IPS DF 6.9 (cell line): Measurements from ENCODE around the gene ASTN1.

Source experiments
- DNase-seq: peaks from one replicate; pipeline ENCODE4 v3.0.0-alpha.2; 2013; ENCODE audit warnings: low read depth, low spot score
- H3K27ac ChIP-seq: one replicate; pipeline ENCODE4 v1.5.1; 2013; ENCODE audit warnings: low read length, control low read depth
- H3K27me3 ChIP-seq: 2 replicates; pipeline ENCODE4 v1.6.1; 2013; ENCODE audit warnings: mild to moderate bottlenecking, low read length; ENCODE audit not compliant: control insufficient read depth, insufficient read depth
- H3K36me3 ChIP-seq: 2 replicates; pipeline ENCODE4 v1.6.1; 2013; ENCODE audit warnings: low read length; ENCODE audit not compliant: control insufficient read depth, insufficient read depth
- H3K4me1 ChIP-seq: 2 replicates; pipeline ENCODE4 v1.6.1; 2013; ENCODE audit warnings: low read length; ENCODE audit not compliant: control insufficient read depth, insufficient read depth
- H3K4me3 ChIP-seq: 2 replicates; pipeline ENCODE4 v1.5.1; 2013; ENCODE audit warnings: mild to moderate bottlenecking, low read length
- H3K9me3 ChIP-seq: 2 replicates; pipeline ENCODE4 v1.6.1; 2013; ENCODE audit warnings: low read length, inconsistent platforms; ENCODE audit not compliant: control insufficient read depth, insufficient read depth
- WGBS: extraction: QIAGEN DNeasy Blood & Tissue Kit; methylation state at CpG from one replicate; pipeline ENCODE4 v1.1.7; 2013; ENCODE audit warnings: mixed read lengths, missing lambda C conversion rate; ENCODE audit not compliant: insufficient read length, insufficient coverage; 5-methylcytosine and 5-hydroxymethylcytosine counted together

ASTN1 gene

DNA sequence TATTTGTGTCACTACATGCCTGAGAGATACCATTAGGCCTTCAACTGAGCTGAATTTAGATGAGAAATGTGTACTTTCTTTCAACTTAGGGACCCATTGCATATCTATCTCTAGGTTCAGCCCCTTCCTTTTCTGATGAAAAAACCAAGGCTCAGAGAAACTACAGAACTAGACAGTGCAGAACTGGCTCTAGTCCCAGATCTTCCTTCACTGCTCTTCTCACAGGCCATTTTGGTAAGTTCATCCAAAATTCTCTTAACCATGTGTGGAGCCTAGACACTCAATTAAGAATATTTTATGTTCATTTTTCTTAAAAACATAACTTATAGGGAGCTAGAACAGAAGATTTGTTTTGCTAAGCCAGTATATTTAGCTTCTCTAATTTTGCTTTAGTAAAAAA lies 128.9 kb downstream of the ASTN1 start:
- H3K36me3 ChIP-seq = no peaks in the 10 kb centered on the region
- no peaks in the 10 kb centered on the region for H3K9me3 ChIP-seq
- H3K4me3 ChIP-seq = no peak overlapping the region
- H3K4me1 ChIP-seq = peaks cover 5% of the 10 kb centered on the region
- H3K27ac ChIP-seq = no peak overlapping the region
- DNase-seq = no peak
- no peaks in the 10 kb centered on the region for H3K27me3 ChIP-seq

- Histone ChIP-seq H3K4me1 (peaks cover 5% of the 10 kb centered on the region), H3K9me3 (no peaks in the 10 kb centered on the region), H3K27ac (no peak overlapping the region), H3K36me3 (no peaks in the 10 kb centered on the region), H3K27me3 (no peaks in the 10 kb centered on the region), H3K4me3 (no peak overlapping the region)
- WGBS = no CpG with 5 or more reads among the region's 6 CpGs
- DNase-seq = no peak
These were observed 130.9 kb downstream of the ASTN1 start for GRCh38 chr1:177033628-177034027.

DNA sequence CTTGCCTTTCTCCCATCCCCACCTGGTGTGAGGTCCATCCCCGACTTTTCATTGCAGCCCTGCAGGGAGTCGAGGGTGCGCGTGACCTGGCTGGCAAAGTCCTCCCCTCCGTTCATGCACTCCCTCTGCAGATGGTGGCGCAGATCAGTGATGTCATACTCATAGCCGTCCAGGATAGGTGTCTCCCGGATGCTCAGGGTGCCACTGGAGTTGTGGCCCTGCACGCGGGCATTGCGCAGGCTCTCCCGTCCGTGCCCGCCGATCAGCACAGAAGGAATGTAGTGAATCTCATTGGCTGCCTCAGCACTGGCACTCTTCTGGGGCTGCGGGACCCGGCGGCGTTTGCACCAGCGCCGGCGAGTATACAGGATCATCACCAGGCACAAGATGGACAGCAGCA lies 132.1 kb downstream of the ASTN1 start:
- no peaks in the 10 kb centered on the region for H3K36me3 ChIP-seq
- H3K27me3 ChIP-seq = no peaks in the 10 kb centered on the region
- H3K9me3 ChIP-seq = no peaks in the 10 kb centered on the region
- DNase-seq = no peak
- no peak overlapping the region for H3K27ac ChIP-seq
- no peak overlapping the region; the same call in 1 of the 2 replicates for H3K4me3 ChIP-seq
- peaks cover 5% of the 10 kb centered on the region for H3K4me1 ChIP-seq
- whole genome bisulfite sequencing = no CpG with 5 or more reads among the region's 22 CpGs

- no peaks in the 10 kb centered on the region for H3K9me3 ChIP-seq
- no peak overlapping the region for H3K27ac ChIP-seq
- no peak overlapping the region for H3K4me3 ChIP-seq
- H3K4me1 ChIP-seq = no peaks in the 10 kb centered on the region
- no peak for DNase-seq
- H3K27me3 ChIP-seq = no peaks in the 10 kb centered on the region
- WGBS = no CpG with 5 or more reads among the region's 4 CpGs
- no peaks in the 10 kb centered on the region; the same call in 1 of the 2 replicates for H3K36me3 ChIP-seq
These were observed 139.9 kb downstream of the ASTN1 start for GRCh38 chr1:177024623-177025022.

- H3K36me3 ChIP-seq = no peaks in the 10 kb centered on the region; the same call in 1 of the 2 replicates
- DNase-seq = no peak
- H3K9me3 ChIP-seq = no peaks in the 10 kb centered on the region
- no peaks in the 10 kb centered on the region for H3K4me1 ChIP-seq
- no peak overlapping the region for H3K4me3 ChIP-seq
- WGBS = no CpG with 5 or more reads among the region's 3 CpGs
- H3K27ac ChIP-seq = no peak overlapping the region
- H3K27me3 ChIP-seq = no peaks in the 10 kb centered on the region
These were observed 140.8 kb downstream of the ASTN1 start for GRCh38 chr1:177023726-177024125.

DNA sequence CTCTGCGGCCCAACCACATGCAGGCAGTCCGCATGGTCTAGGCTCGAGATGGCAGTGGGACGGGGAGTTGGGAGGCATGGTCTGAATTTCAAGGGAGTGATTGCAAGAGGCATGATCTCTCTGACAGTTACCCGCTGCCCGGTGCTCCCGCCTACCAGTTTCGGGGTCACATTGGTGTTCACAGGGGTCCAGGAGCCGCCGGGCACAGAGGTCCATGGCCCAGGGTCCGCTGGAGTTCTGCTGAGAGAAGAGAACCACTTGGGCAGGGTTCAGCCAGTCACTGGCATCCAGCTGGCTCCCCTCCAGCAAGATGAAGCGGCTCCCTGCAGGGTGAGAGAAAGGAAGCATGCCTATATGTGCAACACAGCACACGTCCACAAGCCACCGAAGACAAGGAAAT lies 141.3 kb downstream of the ASTN1 start:
- H3K9me3 ChIP-seq = no peaks in the 10 kb centered on the region
- WGBS = no CpG with 5 or more reads among the region's 14 CpGs
- no peaks in the 10 kb centered on the region for H3K27me3 ChIP-seq
- no peak overlapping the region for H3K27ac ChIP-seq
- H3K4me3 ChIP-seq = no peak overlapping the region
- H3K36me3 ChIP-seq = no peaks in the 10 kb centered on the region; the same call in 1 of the 2 replicates
- H3K4me1 ChIP-seq = no peaks in the 10 kb centered on the region
- no peak for DNase-seq

GRCh38 chr1:177021687-177022086 lies 142.8 kb downstream of the ASTN1 start:
- no peak for DNase-seq
- H3K4me1 ChIP-seq = no peaks in the 10 kb centered on the region
- no CpG with 5 or more reads among the region's 2 CpGs for WGBS
- H3K9me3 ChIP-seq = no peaks in the 10 kb centered on the region
- no peak overlapping the region for H3K27ac ChIP-seq
- no peaks in the 10 kb centered on the region for H3K27me3 ChIP-seq
- no peaks in the 10 kb centered on the region; the same call in 1 of the 2 replicates for H3K36me3 ChIP-seq
- no peak overlapping the region for H3K4me3 ChIP-seq

GRCh38 chr1:177020851-177021589 lies 143.5 kb downstream of the ASTN1 start:
- no CpG with 5 or more reads among the region's 3 CpGs for WGBS

GRCh38 chr1:177017287-177017852 lies 147.1 kb downstream of the ASTN1 start:
- Histone ChIP-seq H3K4me3 (no peak overlapping the region), H3K36me3 (no peaks in the 10 kb centered on the region), H3K27me3 (no peaks in the 10 kb centered on the region), H3K4me1 (no peaks in the 10 kb centered on the region), H3K27ac (no peak overlapping the region), H3K9me3 (no peaks in the 10 kb centered on the region)
- no CpG with 5 or more reads among the region's 12 CpGs for WGBS
- no peak for DNase-seq

More at GRCh38 chr1:177020851-177021589, 143.5 kb downstream of the ASTN1 start:
- Histone ChIP-seq H3K4me3 (no peak overlapping the region), H3K27ac (no peak overlapping the region), H3K4me1 (no peaks in the 10 kb centered on the region), H3K36me3 (no peaks in the 10 kb centered on the region; the same call in 1 of the 2 replicates), H3K27me3 (no peaks in the 10 kb centered on the region), H3K9me3 (no peaks in the 10 kb centered on the region)
- DNase-seq = no peak

DNA sequence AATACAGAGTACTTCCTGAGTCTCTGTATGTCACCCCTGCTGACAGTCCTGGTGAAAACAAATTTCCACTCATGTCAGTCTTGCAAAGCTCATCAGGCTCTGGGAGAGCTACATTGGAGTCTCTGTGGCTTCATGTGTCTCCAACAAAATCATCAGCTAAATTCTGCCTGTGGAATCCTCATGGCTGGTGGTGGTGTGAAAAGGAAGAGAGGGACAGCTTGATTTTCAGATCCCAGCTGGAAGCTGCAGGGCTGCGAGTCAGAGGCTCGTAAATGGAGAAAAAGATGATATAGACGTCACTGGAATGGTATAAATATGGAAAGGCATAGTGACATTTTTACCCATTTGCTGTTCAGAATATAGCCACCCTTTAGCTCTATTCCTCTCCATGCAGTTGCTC lies 150.2 kb downstream of the ASTN1 start:
- H3K4me3 ChIP-seq = no peak overlapping the region
- no peaks in the 10 kb centered on the region for H3K4me1 ChIP-seq
- H3K27ac ChIP-seq = no peak overlapping the region
- H3K36me3 ChIP-seq = no peaks in the 10 kb centered on the region
- H3K27me3 ChIP-seq = no peaks in the 10 kb centered on the region
- no CpG with 5 or more reads among the region's 3 CpGs for whole genome bisulfite sequencing
- no peaks in the 10 kb centered on the region for H3K9me3 ChIP-seq
- DNase-seq = no peak
